Measurements from ENCODE around the gene NDUFS3. TPM values are rescaled to one million over a fixed set of nuclear protein-coding genes. Genes with fewer than 3 reads are reported as not detected.
"Not testable (repeated sequence)": the region's sequence is repeated elsewhere in the genome, so short reads cannot be mapped to it uniquely, and the experiment has no call there.

Gene NDUFS3
- polyA plus RNA-seq, 12 donors, result 65.9 to 122 (median 94.5) TPM; not detected in 1

DNA sequence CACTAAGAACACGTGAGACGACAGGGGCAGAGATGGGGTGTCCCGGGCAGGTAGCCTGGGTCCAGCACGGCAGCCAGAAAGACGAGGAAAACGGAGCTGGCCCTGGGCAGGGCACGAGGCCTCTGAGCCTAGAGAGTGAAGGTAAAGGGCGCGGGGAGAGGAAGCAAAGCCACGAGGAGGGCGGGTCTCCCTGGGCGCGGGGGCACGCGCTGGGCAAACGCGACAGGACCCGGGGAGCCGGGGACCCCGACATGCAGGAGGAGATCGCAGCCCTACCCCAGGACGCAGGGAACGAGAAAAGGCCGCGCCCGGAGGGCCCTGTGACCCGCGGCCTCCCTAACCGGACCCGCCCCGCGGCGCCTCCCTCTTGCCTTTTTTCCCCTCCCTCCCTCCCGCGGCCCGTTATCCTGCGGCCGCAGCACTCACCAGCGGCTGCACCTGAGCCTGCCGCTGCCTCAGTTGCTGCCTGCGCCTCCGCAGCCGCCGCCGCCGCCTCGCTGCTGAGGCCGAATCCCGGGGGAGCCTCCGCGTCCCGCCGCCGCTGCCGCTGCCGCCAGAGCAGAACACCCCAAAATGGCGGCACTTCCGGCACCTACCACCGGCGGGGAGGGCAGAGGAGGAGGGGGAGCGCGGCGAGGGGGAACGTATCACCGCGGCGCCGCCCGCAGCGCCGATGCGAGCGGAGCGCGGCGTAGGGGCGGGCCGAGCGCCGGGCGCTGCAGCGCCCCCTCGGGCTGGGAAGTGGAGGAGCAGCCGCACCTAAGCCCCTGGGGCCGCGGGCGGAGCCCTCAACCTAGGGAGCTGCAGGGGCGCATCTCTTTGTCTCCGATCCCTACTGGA is 26.1 kb upstream of the NDUFS3 start, which contains the start of gene CELF1:
TSS of gene CELF1 (minus strand) at position 567 of the 840 bp plus-strand sequence. CDS start 53,609 bp downstream, outside the sequence.
- peak; percentile 87 for DNase-seq

DNA sequence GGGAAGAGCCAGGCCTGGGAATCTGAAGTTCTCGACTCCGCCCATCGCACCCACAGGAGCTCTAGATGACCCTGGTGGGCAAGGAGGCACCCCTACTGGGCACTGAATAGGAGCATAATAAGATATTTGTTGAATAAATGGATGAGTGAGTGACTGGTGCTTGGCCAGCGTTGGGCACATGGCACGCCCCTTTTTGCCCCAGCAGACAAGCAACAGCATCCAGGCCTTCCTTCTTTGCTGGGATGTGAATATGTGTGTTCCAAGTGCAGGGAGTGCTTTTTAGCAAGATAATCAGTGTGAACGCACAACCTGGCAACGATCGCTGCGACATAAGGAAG is 25.5 kb upstream of the NDUFS3 start:
- DNase-seq, result no peak

- DNase-seq, result not testable (repeated sequence)
Observed at GRCh38 chr11:47557004-47557403, 21.9 kb upstream of the NDUFS3 start.

- DNase-seq, result no peak
Observed at GRCh38 chr11:47558695-47559094, 20.2 kb upstream of the NDUFS3 start.

GRCh38 chr11:47560426-47560825 is 18.4 kb upstream of the NDUFS3 start:
- DNase-seq, result no peak

DNA sequence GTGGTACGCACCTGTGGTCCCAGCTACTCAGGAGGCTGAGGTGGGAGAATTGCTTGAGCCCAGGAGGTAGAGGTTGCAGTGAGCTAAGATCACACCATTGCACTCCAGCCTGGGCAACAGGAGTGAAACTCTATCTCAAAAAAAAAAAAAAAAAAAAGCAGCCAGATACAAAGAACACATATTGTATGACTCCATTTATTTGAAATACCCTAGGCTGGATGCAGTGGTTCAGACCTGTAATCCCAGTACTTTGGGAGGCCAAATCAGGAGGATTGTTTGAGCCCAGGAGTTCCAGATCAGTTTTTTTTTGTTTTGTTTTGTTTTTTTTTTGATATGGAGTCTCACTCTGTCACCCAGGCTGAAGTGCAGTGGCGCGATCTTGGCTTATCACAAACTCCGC is 16.5 kb upstream of the NDUFS3 start:
- DNase-seq, result not testable (repeated sequence)

DNA sequence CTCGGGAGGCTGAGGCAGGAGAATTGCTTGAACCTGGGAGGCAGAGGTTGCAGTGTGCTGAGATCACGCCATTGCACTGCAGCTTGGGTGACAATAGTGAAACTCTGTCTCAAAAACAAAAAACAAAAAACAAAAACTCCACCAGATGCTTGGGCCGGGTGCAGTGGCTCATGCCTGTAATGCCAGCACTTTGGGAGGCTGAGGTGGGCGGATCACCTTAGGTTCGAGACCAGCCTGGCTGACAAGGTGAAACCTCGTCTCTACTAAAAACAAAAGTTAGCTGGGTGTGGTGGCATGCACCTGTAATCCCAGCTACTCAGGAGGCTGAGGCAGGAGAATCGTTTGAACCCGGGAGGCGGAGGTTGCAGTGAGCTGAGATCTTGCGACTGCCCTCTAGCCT is 14.5 kb upstream of the NDUFS3 start:
- not testable (repeated sequence) for DNase-seq

- no peak for DNase-seq
Observed at GRCh38 chr11:47564933-47565339, 13.9 kb upstream of the NDUFS3 start.

DNA sequence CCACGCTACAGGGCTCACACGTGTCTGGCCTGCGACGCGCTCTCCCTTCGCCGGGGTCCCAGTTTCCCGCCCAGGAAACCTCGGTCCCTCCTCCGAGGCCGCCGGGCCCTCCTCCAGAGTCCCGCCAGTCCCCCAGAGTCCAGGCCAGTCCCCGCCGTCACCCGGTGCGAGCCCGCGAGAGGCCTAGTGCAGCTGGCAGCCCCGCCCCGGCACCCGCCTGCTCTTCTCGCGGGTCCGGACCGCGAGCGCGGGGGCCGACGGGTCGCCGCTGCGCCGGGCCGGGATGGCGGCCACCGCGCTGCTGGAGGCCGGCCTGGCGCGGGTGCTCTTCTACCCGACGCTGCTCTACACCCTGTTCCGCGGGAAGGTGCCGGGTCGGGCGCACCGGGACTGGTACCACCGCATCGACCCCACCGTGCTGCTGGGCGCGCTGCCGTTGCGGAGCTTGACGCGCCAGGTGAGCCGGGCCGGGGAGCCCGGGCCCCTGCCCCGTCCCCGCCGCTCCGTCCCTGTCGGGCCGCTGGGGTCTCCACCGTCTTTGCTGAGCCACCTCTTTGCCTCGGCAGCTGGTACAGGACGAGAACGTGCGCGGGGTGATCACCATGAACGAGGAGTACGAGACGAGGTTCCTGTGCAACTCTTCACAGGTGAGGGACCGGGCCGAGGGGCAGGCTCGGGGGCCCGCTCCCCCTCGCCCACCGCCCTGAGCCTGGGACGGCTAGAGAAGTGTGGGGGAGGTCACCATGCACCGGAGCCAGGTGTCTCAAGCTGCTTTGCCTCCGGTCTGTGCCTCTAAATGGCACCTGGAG is 13.3 kb upstream of the NDUFS3 start, which contains the start of gene PTPMT1:
TSS of gene PTPMT1 (plus strand) at position 260 of the 809 bp plus-strand sequence. CDS start at position 284, 24 bp downstream.
- DNase-seq, result peak; percentile 46

GRCh38 chr11:47566149-47566698 is 12.7 kb upstream of the NDUFS3 start:
- DNase-seq, result no peak

DNA sequence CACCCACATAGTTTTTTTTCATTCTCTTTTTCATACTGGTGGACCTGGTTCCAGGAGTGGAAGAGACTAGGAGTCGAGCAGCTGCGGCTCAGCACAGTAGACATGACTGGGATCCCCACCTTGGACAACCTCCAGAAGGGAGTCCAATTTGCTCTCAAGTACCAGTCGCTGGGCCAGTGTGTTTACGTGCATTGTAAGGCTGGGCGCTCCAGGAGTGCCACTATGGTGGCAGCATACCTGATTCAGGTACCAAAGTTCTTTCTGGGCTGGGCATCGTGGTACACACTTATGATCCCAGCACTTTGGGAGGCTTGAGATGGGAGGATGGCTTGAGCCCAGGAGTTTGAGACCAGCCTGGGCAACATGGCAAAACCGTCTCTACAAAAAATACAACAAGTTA is 9.2 kb upstream of the NDUFS3 start:
- DNase-seq, result no peak

GRCh38 chr11:47570651-47571356 is 8.1 kb upstream of the NDUFS3 start:
- no peak for DNase-seq

DNA sequence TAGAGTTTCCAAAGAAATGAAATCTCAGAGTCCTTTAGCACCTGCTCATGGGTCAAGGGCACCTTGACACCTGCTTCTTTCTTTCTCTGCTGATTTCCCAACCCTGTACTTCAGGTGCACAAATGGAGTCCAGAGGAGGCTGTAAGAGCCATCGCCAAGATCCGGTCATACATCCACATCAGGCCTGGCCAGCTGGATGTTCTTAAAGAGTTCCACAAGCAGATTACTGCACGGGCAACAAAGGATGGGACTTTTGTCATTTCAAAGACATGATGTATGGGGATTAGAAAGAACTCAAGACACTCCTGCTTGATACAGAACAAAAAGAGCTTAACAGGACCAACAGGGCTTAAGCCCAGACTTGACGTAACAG is 7.5 kb upstream of the NDUFS3 start:
- no peak for DNase-seq

DNA sequence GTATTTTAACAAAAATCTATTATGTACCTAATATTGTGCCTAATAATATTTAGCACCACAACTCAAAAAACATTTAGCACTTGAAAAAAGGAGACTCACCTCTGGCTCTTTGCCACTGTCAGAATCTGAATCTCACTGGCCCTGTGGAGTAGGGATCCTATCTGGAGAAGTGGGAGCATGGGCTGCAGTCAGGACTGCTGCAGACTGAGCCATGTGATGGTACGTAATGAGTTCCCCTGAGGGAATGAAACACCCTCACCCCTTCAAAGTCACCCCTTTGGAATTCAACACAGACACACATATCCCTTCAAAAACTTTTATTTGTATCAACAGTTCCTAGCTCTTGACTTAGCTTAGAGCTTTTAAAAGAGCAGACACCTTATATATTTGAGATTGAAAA is 7.0 kb upstream of the NDUFS3 start:
- DNase-seq, result no peak

DNA sequence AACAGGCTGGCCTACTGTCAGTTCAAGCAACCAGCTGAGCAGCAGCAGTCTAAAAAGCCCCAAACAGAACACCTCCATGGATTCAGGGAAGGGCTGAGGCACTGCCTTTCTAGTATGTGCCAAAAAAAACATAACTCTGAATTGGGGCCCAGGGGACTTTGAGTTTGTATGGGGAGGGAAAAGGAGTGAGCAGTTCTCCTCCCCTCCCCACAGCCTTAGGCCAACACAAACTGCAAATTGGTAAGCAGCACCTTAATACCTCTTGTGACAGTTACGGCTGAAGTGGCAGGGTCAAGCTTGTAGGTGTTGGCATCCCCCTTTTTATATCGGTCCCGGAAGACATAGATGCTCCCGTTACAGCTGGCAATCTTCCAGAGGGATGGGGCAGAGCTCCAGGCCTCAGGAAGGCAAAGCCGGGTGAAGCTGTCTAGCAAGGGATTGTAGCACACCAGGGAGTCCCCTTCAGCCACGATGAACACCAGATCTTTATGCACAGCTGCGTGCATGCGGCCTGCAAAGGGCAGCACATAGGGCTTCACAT is 6.1 kb upstream of the NDUFS3 start:
- no peak for DNase-seq

DNA sequence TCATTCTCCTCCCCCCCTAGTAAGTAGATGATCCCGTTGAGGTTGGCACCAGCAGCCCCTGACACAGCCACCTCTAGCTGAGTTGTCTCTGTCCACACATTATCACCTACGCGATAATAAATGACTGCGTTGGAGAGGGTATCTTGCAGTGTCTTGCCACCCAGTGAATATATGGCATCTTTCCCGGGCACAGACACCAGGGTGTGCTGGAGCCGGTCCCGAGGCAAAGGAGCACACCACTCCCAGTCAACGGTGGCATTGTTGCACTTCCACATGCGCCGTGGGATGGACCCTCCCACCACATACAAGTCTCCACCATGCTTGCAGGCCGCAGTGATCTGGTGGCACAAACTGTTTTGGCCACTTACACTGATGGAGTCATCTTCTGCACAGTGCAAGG is 5.6 kb upstream of the NDUFS3 start:
- DNase-seq, result no peak

- DNase-seq, result no peak
Observed at GRCh38 chr11:47577460-47578041, 1.3 kb upstream of the NDUFS3 start.

DNA sequence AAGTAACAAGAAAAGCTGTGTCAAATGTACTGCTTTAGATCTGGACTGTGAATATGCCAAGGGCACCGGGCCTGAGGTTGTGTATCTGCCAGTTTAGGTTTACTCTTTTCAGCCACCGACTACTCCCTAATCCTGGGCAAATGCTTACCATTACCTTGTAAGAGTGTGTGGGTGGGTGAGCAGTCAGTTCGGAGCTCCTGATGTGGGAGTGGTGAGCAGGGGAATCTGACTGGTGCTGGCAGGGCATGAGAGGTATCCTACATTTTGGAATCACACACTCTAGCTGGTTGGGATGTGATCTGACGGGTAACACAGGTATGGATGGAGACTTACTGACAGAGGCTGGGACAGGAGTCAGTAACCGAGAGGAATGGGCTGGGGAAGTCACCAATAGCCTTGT is 5.0 kb downstream of the NDUFS3 start:
- no peak for DNase-seq

GRCh38 chr11:47586098-47586855 is 7.4 kb downstream of the NDUFS3 start, which contains the start of gene FAM180B:
Gene FAM180B (plus strand): TSS chr11:47586678. CDS start chr11:47586769, 91 bp downstream.
- peak; percentile 72 for DNase-seq

- DNase-seq, result no peak
Observed at GRCh38 chr11:47587039-47587716, 8.3 kb downstream of the NDUFS3 start.
